Glomerular endothelial cell (primary cell): ENCODE measurements around the gene SEMA4D. TPM values are rescaled to one million over a fixed set of nuclear protein-coding genes. Genes with fewer than 3 reads are reported as not detected.

ENCODE experiments used
- DNase-seq: peaks from one replicate; pipeline ENCODE4 v3.0.0-alpha.2; 2011; ENCODE audit warnings: low read depth, low spot score; ENCODE audit errors: extremely low read depth
- total RNA-seq: library from RNA; depleted of rRNA; stranded (reverse); fragments of >200 nt; gene quantifications from 2 replicates; pipeline ENCODE4 v1.2.3, GENCODE V29; 2015

SEMA4D gene
- total RNA-seq, 1 donor from 2014 or later = 5.6 TPM

DNA sequence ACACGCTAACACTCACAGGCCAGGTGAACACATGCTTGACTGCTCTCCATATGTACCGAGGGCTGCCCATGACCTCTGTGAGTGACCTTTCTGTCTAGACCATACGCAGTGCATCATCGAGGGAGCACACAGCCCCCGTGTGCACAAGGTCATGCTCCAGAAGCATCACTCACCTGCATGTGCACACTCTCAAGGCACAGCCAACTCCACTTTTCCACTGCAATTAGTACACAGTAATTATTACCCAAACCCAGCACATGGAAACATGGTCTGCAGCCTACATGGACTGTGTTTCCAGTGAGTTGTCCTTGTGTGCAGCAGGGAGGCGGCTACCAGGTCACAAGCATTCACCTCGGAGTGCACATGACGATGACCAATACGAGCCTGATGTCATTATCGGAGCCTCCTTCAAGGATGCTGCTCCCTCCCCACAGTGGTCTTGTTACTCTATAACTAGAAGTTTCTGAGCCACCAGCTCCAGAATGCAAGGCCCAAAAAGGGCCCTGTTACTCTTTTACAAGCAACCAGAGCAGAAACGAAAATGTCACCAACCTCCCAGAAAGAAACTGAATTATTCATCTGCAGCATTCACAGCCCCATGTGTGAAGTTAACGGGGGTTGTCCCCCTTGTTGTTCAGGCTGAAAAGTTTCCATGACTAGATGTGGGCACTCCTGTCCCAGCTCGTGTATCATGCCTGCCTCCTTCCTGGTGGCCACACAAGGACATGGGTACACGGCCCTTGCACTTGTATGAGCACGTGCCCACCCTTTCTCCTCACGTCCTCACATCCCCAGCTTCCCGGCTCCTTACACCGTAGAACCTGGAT is 31.2 kb downstream of the SEMA4D start:
- DNase-seq = no peak

DNA sequence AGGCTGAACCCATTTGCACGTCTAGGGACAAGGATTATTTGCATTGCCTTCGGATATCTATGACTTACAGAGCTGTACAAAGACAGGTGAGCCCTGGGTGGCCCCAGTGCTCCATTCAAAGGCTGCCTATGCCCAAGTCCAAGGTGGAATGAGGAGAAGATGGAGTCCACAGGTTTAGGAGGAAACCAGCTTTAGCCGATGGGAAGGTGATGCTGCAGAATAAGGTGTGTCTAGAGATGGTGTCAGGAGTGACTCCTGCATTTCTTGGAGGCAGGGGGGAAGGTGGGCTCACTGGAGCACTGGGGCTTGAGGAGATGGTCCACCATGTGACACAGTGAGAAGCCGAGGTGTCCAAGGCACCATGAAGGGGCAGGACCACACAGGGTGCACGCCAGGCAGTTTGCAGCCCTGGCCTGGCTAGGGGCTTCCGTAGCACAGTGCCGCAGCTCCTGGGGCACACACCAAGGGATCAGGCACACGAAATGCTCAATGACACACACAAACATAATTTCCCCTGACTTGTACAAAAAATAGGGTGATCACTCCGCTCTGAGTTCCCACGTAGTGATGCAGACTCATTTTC is 32.1 kb downstream of the SEMA4D start:
- no peak for DNase-seq

DNA sequence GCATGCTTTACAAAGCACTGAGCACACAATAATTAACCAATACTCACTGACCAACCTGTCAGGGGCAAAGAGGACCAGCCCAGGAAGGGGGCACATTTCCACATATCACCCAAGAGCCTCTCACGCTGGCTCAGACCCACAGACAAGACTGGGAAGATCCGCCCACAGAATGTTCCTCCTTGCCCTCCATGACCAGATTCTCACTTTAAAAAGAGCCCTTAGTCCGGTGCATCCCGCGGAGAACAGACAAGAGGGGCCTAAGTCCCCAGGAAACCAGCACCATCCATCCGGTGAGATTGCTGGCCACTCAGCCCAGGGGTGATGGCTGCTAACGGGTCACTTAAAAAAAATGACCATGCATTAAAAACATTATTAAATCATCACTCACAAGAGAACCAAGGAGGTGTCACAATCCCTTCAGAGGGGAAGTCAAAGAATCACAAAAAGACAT is 32.9 kb downstream of the SEMA4D start:
- DNase-seq = no peak

DNA sequence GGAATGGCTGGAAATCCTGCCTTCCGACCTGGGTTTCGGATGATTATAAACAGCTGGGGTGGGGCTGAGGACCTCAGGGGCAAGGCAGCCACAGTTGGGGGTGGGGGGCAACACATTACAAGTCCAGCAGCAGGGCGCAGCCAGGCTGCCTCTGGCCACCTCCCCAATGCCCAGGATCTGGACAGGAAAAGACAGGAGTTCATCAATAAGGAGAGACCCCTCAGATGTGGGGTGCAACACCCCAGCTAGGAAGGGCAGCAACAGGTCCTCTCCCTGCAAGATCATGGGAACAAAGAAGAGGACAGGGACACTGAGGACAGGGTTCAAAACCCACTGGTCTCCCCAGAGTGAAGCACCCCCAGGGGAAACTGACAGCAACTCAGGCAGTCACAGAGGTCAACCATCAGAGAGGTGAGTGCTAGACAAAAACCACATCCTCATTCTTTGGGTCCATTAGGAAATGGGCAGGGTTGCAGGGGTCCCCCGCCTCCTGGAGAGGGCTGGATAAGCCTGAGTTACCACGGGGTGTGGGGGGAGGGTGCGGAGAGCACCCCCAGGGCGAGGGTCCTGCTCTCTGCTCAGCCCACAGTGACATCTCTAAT is 33.5 kb downstream of the SEMA4D start:
- no peak for DNase-seq

DNA sequence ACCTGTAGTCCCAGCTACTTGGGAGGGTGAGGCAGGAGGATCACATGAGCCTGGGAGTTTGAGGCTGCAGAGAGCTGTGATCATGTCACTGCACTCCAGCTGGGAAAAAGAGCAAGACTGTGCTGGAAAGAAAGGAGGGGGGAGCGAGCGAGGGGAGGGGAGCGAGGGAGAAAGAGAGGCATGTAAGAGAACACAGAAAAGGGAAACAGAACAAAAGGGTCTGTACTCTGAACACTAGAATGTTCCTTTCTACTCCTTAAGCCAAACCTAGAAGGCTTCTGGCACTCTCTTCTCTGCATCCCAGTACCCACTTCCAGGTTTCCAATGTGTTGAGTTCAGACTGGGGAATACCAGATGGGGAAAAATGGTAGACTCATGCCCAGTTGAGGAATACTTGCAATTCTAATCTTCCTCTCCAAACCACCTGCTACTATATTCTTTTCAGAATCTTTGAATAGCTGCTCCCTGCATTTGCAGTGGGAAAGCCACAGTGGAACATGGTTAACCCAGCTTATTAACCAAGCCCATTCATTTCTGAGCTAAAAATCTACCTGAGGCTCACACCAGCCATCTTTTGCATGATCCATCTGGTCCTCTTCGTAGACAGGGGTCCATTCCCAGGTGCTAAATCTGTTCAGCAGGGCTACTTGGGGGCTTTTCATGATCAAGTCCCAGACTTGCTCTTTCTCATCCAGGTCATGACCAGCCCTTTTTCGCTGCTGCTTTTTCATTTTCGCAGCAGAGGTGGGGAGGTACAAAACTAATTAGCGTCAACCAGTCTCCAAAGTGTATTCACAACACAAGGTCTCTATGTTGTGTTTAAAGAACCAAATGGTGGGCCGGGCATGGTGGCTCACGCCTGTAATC is 34.9 kb downstream of the SEMA4D start:
- DNase-seq = no peak

DNA sequence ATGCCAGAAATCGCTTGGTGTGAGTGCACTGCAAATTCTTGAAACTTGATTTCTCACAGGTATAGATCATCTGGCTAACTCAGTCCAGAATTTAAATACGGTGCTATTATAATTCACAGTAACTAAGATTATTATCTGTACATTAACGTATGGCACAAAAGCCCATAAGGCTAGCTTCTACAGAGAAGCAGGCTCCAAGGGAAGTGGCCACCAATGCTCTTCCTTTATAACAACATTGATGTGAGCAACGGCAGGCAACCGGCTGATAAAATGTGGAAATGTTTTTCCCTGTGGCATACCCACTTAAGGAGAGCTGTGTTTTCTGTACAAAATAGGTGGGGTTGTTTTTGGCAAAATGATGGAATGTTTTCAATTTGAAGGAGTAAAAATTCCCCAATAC is 35.7 kb downstream of the SEMA4D start:
- DNase-seq = no peak

DNA sequence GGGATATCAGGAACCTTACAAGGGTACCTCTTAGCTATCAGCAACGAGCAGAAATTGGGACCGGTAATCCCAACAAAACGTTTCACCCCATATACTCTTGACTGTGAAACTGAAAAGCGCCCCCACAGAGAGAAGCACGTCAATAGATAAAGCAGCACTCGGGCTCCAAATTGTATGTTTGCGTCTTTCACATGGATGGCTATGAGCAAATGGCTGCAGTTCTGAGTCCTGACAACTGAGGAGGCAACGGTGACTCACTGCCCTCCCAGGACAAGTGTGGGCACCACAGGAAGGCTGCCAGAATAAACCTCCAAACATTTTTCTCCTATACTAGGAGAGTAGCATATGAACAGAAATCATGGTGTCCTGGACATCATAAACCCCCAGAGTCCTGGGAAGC is 36.6 kb downstream of the SEMA4D start:
- DNase-seq = no peak

DNA sequence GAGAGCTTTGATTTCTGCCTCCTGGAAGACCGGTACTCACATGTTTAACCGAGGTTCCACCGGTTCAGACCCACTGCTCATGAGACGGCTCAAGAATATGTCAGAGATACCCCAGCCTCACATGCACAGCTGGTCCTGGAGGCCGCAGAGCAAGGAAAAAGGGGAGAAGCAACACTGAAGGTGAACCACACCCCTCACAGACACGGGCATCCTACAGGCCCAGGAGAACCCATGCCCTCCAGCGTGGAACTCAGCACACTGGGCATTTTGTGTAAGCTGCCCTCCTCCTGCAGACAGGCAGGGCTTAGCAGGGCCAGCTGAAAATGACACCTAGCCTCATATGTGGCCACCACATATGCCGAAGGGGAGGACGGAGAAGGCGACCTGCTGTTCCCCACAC is 37.4 kb downstream of the SEMA4D start:
- DNase-seq = no peak

DNA sequence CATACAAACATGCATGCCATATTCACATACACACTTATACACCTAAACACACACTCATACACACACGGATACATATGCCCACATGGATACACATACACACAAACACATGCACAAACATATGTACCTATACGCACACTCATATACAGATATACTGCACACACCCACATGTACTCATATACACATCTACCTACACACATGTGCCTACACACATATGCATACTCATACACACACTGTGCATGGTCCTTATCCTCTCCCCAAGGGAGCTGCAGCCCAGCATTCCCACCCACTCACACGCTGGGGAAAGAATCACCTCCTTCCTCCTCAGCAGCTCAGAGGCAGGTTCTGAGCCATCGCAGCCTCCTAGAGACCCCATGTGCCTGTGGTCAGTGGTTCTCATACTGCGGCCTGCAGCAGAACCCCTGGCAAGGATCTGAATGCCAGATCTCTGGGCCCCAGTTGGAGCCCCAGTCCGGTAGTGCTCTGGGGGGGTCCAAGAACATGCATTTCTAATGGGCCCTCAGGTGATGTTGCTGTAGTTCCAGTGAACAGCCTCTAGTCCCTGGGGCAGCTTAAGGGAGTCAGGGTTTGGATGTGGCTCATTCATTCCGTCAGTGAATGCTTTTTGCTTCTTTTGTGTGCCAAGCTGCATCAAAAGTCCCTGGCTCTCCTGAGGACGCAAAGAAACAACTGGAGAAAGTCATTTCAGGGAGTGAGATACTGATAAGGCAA is 39.0 kb downstream of the SEMA4D start:
- no peak for DNase-seq

DNA sequence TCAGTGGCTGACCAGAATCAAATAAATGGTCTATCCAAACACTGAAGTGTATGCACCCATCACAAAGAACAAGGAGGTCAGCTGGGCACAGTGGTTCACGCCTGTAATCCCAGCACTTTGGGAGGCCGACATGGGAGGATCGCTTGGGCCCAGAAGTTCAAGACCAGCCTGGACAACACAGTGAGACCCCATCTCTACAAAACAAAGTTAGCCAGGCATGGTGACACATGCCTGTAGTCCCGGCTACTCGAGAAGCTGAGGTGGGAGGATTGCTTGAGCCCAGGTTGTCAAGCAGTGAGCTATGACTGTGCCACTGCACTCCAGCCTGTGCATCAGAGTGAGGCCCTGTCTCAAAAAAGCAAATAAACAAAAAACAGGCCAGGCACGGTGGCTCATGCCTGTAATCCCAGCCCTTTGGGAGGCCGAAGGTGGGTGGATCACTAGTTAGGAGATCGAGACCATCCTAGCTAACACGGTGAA is 40.5 kb downstream of the SEMA4D start:
- no peak for DNase-seq

DNA sequence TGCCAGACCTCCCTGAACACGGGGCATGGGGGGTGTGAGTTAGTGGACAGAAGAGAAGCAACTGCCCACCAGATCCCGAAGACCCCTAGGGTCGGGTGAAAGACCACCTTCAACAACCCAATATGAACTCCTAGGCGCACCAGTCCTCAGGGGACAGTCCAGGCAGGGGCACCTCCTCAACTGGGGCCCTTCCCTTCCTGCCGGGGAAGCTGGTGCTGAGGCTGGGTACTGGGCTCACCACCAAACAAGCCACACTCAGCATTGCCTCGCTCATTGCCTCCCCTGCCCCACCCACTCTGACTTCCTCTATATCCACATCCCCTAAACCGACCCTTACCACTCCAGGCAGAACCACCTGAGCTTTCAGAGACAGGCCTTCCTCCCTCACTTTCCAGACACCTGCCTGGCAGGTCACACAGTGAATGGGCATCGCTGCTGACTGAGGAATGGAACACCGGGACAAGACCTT is 42.5 kb downstream of the SEMA4D start:
- no peak for DNase-seq

DNA sequence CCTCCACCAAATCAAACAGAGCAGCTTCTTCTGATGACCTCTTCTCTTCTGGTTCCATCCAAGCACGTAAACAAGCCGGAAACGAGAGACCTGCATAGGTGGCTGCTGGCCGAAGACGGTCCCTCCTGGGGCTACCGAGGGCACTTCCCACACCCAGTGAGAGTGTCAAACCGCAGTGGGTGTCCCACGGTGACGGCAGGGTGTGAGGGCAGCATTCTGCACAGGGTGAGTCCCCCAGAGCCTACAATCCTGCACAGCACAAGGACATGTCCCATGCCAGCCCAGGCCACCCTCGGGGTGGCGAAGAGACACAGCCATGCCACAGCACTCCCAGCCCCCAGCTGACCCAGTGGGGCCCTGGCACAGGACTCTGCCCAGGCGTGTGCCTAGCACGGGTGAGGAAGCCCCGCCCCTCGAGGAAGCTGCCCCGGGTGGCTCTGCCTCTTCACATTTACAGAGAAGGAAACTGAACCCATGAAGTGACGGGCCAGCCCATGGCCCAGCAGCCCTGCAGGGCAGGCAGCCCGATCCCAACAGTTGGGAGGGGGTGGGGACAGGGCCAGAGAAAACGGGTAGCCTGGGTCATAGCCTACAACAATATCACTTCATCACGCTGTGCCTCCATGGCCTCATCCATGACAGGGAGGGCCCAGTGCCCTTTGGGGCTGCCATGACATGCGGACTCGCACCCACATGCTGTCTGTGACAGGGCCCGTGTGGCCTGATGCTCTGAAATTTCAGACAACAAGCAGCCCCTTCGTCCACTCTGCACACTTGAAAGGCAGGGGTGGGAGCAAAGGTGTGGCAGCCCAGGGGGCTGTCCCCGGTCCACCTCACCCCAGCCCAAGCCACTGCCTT is 43.2 kb downstream of the SEMA4D start:
- DNase-seq = no peak

DNA sequence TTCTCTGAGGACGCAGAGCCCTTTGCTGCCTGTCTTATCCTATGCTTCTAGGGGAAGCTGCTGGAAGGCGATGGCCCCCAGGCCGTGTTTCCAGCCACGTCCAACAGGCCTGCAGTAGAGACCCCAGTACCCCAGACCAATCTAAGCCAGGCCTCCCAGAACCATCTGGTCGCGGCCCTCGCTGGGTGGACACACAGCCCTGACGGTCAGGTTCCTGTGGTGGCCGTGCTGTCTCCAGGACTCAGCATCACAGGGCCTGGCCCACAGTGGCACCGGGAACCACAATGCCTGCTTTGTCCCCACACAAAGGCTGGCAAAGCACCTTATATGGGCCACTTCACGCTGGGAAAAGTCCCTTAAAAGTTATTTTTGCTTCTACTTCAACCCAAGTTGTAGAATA is 44.5 kb downstream of the SEMA4D start:
- no peak for DNase-seq

DNA sequence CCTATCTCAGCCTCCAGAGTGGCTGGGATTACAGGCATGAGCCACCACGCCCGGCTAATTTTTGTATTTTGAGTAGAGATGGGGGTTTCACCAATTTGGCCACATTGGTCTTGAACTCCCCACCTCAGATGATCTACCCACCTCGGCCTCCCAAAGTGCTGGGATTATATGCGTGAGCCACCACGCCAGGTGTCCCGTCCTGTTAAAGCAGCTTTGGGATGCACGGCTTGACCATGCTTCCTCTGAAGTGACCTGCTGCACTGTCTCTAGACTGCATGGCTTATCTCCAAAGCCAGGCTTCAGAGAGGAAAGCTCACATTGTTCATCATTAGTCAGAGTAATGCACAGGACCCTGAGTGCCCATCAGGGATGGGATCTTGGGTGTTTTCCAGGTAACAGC is 45.4 kb downstream of the SEMA4D start:
- no peak for DNase-seq

DNA sequence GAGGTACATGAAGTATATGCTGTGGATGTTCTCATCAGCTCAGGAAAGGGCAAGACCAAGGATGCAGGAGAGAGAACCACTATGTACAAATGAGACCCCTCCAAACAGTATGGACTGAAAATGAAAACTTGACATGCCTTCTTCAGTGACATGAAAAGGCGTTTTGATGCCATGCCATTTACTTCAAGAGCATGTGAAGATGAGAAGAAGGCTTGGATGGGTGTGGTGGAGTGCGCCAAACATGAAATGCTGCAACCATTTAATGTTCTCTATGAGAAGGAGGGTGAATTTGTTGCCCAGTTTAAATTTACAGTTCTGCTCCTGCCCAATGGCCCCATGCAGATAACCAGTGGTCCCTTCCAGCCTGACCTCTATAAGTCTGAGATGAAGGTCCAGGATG is 47.7 kb downstream of the SEMA4D start:
- no peak for DNase-seq

DNA sequence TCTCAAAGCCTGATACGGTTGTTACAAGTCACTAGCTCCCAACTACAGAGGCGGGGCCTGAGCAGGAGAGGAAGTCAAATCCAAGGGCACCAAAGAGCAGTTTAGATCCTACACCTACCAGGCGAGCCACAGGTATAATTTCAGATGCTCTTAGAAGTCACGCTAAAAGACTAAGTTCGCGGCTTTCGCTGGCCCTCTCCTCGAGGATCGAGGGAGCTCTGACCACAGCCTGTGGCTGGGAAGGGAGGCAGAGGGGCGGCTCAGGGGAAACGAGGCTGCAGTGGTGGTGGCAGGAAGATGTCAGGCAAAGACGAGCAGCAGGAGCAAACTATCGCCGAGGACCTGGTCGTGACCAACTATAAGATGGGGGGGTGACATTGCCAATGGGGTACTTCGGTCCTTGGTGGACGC is 48.6 kb downstream of the SEMA4D start:
- DNase-seq = no peak

DNA sequence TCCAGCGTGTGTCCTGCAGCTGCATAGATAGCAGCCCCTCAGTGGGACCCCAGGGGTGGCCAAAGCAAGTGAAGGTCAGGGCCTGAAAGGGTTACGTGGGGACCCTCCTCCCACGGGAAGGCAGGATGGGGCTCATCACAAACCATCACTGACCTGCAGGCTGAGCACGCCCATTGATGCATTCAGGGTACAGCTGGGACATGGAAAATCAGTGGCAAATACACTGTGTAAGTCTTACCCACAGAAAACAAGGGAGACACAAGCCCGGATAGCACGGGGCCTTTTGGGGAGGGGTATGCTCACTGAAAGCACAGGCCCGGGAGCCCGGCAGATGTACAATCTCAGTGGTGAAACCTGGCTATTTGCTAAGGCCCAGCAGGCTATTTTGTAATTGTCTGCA is 49.1 kb downstream of the SEMA4D start:
- no peak for DNase-seq

DNA sequence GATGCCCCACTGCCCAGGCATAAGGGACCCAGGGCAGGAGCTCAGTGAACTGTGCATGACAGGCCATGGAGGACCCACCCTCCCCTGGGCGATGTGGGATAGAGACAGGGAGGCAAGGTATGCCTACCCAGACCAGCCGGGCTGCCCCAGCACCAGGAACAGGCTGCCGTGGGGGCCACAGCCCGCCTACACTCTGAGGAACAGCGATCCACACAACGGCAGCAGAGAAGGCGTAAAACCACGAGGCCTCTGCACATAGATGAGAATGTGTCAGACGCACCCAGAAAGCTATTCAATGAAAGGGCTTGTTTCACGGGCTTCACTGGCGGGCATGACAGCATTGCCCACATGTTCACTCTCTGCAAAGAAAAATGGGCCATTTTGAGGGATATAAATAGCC is 49.5 kb downstream of the SEMA4D start:
- no peak for DNase-seq

DNA sequence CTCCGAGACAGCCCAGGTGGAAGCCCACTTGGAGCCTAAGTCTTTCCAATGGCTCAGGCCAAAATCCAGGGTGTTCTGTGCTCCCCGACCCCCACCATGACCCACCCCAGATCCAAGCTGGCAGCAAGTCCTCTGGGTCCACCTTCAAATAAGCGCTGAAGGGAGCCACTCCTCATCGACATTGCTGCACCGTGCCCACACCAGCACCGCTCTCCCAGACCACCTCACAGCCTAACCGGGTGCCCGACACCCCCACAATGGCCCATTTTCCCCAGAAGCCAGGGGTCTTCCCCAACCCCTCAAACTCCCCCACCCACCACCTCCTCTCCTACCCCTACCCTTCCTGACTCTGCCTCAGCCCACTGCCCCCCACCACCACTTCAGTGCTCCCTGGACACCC is 50.5 kb downstream of the SEMA4D start:
- no peak for DNase-seq
